ENCODE results near the gene ATE1.
A peak's percentile ranks its signal among the peaks of the same experiment; 100 is the strongest.

The ATE1 gene

DNA sequence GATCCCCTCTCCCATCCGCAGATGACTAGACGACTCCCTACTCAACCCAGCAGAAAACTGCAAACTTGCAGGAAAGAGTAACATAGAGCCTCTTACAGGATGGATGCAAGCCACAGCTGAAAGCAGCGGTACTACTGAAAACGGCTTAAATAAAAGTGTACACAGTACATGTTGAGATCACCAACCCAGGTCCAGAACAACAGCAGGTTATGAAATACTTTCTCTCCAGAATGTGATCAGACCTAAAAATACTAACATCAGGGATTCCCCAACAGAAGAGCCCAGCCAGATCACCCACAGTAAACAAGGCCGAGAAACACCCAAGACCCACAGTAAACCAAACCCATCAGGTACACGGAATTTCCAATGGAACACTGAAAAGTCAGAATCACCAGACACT lies 13.2 kb downstream of the ATE1 start:
- no peak overlapping the region for H3K4me3 ChIP-seq (ENCODE audit: low read depth, low read length)
- DNase-seq, result no peak
- TF ChIP-seq, protein P1, sequence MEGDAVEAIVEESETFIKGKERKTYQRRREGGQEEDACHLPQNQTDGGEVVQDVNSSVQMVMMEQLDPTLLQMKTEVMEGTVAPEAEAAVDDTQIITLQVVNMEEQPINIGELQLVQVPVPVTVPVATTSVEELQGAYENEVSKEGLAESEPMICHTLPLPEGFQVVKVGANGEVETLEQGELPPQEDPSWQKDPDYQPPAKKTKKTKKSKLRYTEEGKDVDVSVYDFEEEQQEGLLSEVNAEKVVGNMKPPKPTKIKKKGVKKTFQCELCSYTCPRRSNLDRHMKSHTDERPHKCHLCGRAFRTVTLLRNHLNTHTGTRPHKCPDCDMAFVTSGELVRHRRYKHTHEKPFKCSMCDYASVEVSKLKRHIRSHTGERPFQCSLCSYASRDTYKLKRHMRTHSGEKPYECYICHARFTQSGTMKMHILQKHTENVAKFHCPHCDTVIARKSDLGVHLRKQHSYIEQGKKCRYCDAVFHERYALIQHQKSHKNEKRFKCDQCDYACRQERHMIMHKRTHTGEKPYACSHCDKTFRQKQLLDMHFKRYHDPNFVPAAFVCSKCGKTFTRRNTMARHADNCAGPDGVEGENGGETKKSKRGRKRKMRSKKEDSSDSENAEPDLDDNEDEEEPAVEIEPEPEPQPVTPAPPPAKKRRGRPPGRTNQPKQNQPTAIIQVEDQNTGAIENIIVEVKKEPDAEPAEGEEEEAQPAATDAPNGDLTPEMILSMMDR (IDR thresholded peaks at IDR 0.05; ENCODE audit: low read depth, low read length), result no peak
- H3K9me3 ChIP-seq (ENCODE audit: severe bottlenecking), result no peaks in the 10 kb centered on the region
- H3K27me3 ChIP-seq (ENCODE audit: insufficient read depth, low read depth, severe bottlenecking), result no peaks in the 10 kb centered on the region
- H3K27ac ChIP-seq, result no peak overlapping the region
- H3K36me3 ChIP-seq, result peaks cover 38% of the 10 kb centered on the region

DNA sequence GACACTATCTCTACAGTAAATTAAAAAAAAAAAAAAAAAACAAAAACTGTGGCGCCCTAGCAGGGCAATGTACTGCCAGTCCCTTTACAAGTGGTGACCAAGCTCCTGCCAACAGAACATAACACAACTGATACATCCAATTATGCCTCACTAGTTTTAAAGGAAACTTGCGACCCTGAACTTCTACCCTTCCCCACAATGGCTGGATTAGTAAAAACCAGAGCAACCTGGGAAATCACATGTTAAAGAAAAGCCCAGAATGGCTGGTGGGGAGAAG lies 16.5 kb downstream of the ATE1 start:
- H3K9me3 ChIP-seq (ENCODE audit: severe bottlenecking), result no peaks in the 10 kb centered on the region
- H3K36me3 ChIP-seq, result peaks cover 36% of the 10 kb centered on the region
- TF ChIP-seq, protein P1 (IDR thresholded peaks at IDR 0.05; ENCODE audit: low read depth, low read length), result no peak
- H3K27me3 ChIP-seq (ENCODE audit: insufficient read depth, low read depth, severe bottlenecking), result no peaks in the 10 kb centered on the region
- no peak overlapping the region for H3K27ac ChIP-seq
- DNase-seq, result no peak
- no peak overlapping the region for H3K4me3 ChIP-seq (ENCODE audit: low read depth, low read length)

GRCh38 chr10:121910673-121911420 lies 17.0 kb downstream of the ATE1 start:
- no peaks in the 10 kb centered on the region for H3K9me3 ChIP-seq (ENCODE audit: severe bottlenecking)
- DNase-seq, result no peak
- H3K4me3 ChIP-seq (ENCODE audit: low read depth, low read length), result no peak overlapping the region
- H3K36me3 ChIP-seq, result peaks cover 39% of the 10 kb centered on the region
- H3K27me3 ChIP-seq (ENCODE audit: insufficient read depth, low read depth, severe bottlenecking), result no peaks in the 10 kb centered on the region
- H3K27ac ChIP-seq, result no peak overlapping the region
- TF ChIP-seq, protein P1 (IDR thresholded peaks at IDR 0.05; ENCODE audit: low read depth, low read length), result no peak

- Histone ChIP-seq H3K9me3 (ENCODE audit: severe bottlenecking) (no peaks in the 10 kb centered on the region), H3K36me3 (peaks cover 31% of the 10 kb centered on the region), H3K27ac (peak overlapping the region; percentile 33), H3K4me3 (ENCODE audit: low read depth, low read length) (no peak overlapping the region), H3K27me3 (ENCODE audit: insufficient read depth, low read depth, severe bottlenecking) (no peaks in the 10 kb centered on the region)
- no peak for DNase-seq
- TF ChIP-seq, protein P1 (IDR thresholded peaks at IDR 0.05; ENCODE audit: low read depth, low read length), result no peak
Measured at GRCh38 chr10:121904888-121905287, 22.9 kb downstream of the ATE1 start.

DNA sequence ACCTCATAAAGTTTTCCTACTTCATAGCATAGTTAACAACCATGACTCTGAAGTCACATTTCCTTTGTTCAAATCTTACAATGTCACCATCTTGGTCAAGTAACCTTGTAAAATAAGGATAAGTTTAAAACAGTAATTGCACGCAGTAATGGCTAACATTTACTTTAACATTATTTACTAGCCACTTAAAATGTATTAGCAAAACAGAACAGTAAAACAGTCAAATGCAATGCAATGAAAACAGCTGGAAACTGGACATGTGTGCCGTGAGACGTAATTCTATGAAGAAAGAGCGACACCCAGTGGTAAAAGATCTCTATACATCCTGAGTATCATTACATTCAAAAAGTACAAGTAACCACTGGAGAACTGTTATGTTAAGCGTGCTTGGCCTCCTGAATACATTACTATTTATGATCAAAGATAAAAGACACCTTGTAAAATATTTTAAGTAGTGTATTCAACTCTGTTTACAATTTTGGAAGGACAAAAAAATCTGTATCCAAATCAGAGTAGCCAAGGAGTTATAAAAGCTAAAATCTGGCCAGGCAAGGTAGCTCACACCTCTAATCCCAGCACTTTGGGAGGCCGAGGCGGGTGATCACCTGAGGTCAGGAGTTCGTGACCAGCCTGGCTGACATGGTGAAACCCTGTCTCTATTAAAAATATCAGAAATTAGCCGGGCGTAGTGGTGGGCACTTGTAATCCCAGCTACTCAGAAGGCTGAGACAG lies 27.2 kb downstream of the ATE1 start:
- TF ChIP-seq, protein P1 (IDR thresholded peaks at IDR 0.05; ENCODE audit: low read depth, low read length), result peak; percentile 48; the same call in 1 of the 2 replicates
- Histone ChIP-seq H3K36me3 (peaks cover 37% of the 10 kb centered on the region), H3K27me3 (ENCODE audit: insufficient read depth, low read depth, severe bottlenecking) (no peaks in the 10 kb centered on the region), H3K9me3 (ENCODE audit: severe bottlenecking) (no peaks in the 10 kb centered on the region), H3K4me3 (ENCODE audit: low read depth, low read length) (no peak overlapping the region), H3K27ac (no peak overlapping the region)
- no peak for DNase-seq
